Nephron progenitor cell (in vitro differentiated cells): ENCODE results near the gene MCU.
"Not testable (repeated sequence)": the region's sequence is repeated elsewhere in the genome, so short reads cannot be mapped to it uniquely, and the experiment has no call there.

ENCODE experiments used
- DNase-seq: peaks from one replicate; pipeline ENCODE4 v3.0.0; 2021
- H3K27ac Mint-ChIP-seq: 2 replicates; pipeline ENCODE4 v1.8.0; 2021; ENCODE audit warnings: mild to moderate bottlenecking, moderate library complexity, mixed read lengths
- H3K27me3 Mint-ChIP-seq: 2 replicates; pipeline ENCODE4 v1.8.0; 2021; ENCODE audit warnings: mild to moderate bottlenecking, low read depth, mixed read lengths; ENCODE audit not compliant: poor library complexity
- H3K36me3 Mint-ChIP-seq: 2 replicates; pipeline ENCODE4 v1.8.0; 2021; ENCODE audit warnings: low read depth, mixed read lengths
- H3K4me1 Mint-ChIP-seq: 2 replicates; pipeline ENCODE4 v1.8.0; 2021; ENCODE audit warnings: mixed read lengths
- H3K4me3 Mint-ChIP-seq: 2 replicates; pipeline ENCODE4 v1.8.0; 2021; ENCODE audit warnings: mild to moderate bottlenecking, moderate library complexity, mixed read lengths
- H3K9me3 Mint-ChIP-seq: 2 replicates; pipeline ENCODE4 v1.8.0; 2021; ENCODE audit warnings: mild to moderate bottlenecking, moderate library complexity, mixed read lengths
- TF ChIP-seq, protein P1 (sequence below): fragments of 200-600 bp; sonication (generic); IDR thresholded peaks from 2 replicates; pipeline ENCODE4 v1.5.0; 2021; ENCODE audit warnings: antibody characterized with exemption

MCU gene

DNA sequence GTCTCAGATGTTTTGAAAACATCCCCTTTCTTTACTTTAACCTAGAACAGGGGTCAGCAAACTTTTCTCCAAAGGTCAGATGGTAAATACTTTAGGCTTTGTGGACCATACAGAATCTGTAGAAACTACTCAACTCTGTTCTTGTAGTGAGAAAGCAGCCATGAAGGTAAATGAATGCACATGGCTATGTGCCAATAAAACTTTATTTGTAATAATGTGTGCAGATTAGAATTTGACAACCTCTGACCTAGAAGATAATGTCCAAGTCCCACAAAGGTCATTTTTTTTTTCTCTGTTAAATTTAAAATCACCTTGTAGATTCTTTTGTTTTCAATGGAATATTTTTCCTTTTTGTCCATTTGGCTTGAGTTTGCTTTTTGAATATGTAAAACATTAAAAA lies 218.8 kb downstream of the MCU start:
- no peak overlapping the region for H3K4me3 Mint-ChIP-seq
- no peak overlapping the region for H3K27ac Mint-ChIP-seq
- TF ChIP-seq, protein P1, sequence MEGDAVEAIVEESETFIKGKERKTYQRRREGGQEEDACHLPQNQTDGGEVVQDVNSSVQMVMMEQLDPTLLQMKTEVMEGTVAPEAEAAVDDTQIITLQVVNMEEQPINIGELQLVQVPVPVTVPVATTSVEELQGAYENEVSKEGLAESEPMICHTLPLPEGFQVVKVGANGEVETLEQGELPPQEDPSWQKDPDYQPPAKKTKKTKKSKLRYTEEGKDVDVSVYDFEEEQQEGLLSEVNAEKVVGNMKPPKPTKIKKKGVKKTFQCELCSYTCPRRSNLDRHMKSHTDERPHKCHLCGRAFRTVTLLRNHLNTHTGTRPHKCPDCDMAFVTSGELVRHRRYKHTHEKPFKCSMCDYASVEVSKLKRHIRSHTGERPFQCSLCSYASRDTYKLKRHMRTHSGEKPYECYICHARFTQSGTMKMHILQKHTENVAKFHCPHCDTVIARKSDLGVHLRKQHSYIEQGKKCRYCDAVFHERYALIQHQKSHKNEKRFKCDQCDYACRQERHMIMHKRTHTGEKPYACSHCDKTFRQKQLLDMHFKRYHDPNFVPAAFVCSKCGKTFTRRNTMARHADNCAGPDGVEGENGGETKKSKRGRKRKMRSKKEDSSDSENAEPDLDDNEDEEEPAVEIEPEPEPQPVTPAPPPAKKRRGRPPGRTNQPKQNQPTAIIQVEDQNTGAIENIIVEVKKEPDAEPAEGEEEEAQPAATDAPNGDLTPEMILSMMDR = no peak

DNA sequence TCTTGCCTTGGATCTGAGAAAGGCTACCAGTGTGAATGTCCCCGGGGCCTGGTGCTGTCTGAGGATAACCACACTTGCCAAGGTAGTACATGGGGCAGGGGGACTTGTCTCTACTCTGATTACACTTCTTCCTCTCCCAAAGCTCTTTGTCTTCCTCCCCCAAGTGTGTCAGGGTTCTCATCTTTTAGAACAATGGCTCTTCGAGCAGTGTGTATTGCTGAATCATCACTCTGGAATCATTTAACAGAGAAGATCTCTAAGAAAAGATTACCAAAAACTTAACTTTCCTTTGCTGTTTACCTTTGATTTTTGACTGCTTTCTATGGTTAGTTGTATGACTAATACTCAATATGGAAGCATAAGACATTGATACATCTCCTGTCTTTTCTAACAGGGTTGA lies 219.8 kb downstream of the MCU start:
- no peak for DNase-seq
- TF ChIP-seq, protein P1 = no peak
- Mint-ChIP-seq H3K27ac (no peak overlapping the region), H3K27me3 (peaks cover 6% of the 10 kb centered on the region), H3K4me3 (no peak overlapping the region), H3K36me3 (no peaks in the 10 kb centered on the region), H3K4me1 (peaks cover 15% of the 10 kb centered on the region), H3K9me3 (no peaks in the 10 kb centered on the region)

More for the DNA sequence above, 218.8 kb downstream of the MCU start:
- Mint-ChIP-seq H3K36me3 (no peaks in the 10 kb centered on the region), H3K27me3 (peaks cover 6% of the 10 kb centered on the region), H3K4me1 (peaks cover 15% of the 10 kb centered on the region), H3K9me3 (no peaks in the 10 kb centered on the region)
- DNase-seq = no peak

DNA sequence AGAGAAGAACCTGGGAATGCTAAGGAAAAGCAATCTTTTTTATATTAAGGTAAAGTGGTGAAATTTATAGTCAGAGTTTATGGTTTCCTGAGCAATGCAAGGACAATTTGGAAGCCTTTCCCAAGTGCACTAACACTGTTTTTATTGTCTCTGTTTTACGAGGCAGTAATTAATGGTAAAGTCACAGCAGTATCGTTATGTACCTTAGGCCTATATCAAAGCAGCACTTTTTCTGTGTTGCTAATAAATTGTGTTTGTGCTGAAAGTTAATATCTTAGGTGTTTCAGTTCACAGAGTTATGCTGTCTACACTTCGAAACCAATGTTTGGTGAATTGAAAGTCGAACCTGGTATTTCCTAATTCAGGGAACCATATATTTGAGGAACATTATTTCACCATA lies 220.8 kb downstream of the MCU start:
- Mint-ChIP-seq H3K36me3 (no peaks in the 10 kb centered on the region), H3K9me3 (peaks cover 1% of the 10 kb centered on the region), H3K4me3 (no peak overlapping the region), H3K27me3 (peaks cover 6% of the 10 kb centered on the region), H3K27ac (no peak overlapping the region), H3K4me1 (peaks cover 15% of the 10 kb centered on the region)
- DNase-seq = no peak
- TF ChIP-seq, protein P1 = no peak

DNA sequence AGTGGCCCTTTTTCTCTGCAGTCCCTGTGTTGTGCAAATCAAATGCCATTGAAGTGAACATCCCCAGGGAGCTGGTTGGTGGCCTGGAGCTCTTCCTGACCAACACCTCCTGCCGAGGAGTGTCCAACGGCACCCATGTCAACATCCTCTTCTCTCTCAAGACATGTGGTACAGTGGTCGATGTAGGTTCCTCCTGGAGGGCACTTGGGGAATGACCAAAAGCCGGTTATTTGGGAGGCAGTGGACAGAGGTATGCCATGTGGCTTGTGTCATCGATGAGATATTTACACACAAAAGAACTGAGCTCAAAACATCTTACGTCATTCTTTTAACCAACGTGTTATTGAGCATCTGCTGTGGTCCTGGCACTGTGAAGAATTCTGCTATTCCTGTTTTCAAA lies 221.3 kb downstream of the MCU start:
- Mint-ChIP-seq H3K4me3 (no peak overlapping the region), H3K27me3 (peaks cover 6% of the 10 kb centered on the region), H3K36me3 (no peaks in the 10 kb centered on the region), H3K9me3 (peaks cover 7% of the 10 kb centered on the region), H3K4me1 (peaks cover 15% of the 10 kb centered on the region), H3K27ac (peak overlapping the region; percentile 95)
- no peak for DNase-seq
- TF ChIP-seq, protein P1 = no peak

DNA sequence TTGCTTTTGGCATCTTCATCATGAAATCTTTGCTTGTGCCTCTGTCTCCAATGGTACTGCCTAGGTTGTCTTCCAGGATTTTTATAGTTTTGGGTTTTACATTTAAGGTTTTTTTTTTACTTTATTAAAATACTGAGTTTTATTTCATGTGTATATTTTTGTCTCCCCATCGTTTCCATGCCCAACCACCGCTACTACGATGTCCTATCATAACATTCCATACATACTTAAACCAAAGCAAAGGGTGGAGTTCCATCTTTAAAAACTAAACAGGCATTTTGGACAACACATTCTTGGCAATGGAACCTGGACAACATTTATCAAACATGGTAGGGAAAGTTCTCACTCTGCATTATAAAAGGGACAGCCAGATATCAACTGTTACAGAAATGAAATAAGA lies 225.3 kb downstream of the MCU start:
- H3K36me3 Mint-ChIP-seq = peaks cover 25% of the 10 kb centered on the region
- peaks cover 44% of the 10 kb centered on the region for H3K9me3 Mint-ChIP-seq
- not testable (repeated sequence) for H3K27ac Mint-ChIP-seq, H3K4me3 Mint-ChIP-seq, DNase-seq, H3K27me3 Mint-ChIP-seq
- peaks cover 11% of the 10 kb centered on the region for H3K4me1 Mint-ChIP-seq

DNA sequence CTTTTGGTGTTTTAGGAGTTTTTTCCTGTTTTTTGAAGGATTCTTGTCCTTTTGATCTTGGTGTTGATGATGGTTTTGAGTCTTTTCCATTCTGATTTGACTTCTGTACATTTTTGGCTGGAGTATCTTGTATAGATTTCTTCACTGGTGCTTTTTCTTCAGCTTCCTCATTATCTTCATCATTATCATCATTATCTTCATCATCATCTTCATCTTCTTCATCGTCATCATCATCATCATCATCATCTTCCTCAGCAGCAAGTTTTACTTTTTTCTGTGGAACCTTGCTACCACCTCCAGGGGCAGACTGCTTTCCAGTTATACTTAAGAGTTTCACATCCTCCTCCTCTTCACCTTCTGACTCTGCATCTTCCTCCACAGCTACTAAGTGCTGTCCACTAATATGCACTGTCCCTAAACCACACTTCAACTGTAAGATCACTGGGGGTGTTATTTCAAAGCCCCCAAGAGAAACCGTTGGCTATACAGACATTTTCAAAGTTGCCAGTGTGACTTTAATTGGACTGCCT lies 225.9 kb downstream of the MCU start:
- H3K4me3 Mint-ChIP-seq, H3K27ac Mint-ChIP-seq, H3K27me3 Mint-ChIP-seq, DNase-seq, H3K4me1 Mint-ChIP-seq: not testable (repeated sequence)
- Mint-ChIP-seq H3K36me3 (peaks cover 25% of the 10 kb centered on the region), H3K9me3 (peaks cover 49% of the 10 kb centered on the region)

DNA sequence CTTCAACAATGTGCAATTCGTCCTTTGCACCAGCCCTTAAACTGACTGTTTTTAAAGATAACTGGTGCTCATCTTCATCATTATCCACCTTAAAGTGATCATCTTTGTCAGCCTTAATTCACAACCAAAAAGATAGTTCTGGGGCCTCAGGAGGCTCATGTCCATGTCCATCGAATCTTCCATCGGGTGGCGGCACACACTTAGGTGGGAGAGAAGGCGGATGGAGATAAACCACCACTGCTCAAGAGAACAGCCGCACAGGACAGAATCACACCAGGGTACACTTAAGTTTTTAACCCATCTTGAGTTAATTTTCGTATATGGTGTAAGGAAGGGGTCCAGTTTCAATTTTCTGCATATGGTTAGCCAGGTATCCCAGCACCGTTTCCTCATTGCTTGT lies 226.4 kb downstream of the MCU start:
- Mint-ChIP-seq H3K27me3 (peaks cover 6% of the 10 kb centered on the region), H3K27ac (no peak overlapping the region), H3K4me1 (peaks cover under 1% of the 10 kb centered on the region), H3K36me3 (peaks cover 25% of the 10 kb centered on the region), H3K4me3 (no peak overlapping the region), H3K9me3 (peaks cover 49% of the 10 kb centered on the region)
- no peak for DNase-seq
- TF ChIP-seq, protein P1 = no peak

DNA sequence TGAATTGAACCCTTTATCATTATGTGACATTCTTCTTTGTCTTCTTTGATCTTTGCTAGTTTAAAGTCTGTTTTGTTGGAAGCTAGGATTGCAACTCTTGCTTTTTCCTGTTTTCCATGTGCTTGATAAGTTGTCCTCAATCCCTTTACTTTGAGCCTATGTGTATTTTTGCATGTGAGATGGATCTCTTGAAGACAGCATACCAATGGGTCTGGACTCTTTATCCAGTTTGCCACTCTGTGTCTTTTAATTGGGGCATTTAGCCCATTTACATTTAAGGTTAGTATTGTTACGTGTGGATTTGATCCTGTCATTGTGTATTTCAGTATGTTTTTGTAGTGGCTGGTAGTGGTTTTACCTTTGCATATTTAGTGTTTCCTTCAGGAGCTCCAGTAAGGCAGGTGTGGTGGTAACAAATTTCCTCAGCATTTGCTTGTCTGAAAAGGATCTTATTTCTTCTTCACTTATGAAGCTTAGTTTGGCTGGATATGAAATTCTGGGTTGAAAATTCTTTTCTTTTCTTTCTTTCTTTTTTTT lies 229.3 kb downstream of the MCU start:
- not testable (repeated sequence) for DNase-seq, H3K4me1 Mint-ChIP-seq, H3K4me3 Mint-ChIP-seq, H3K27me3 Mint-ChIP-seq, H3K27ac Mint-ChIP-seq
- peaks cover 49% of the 10 kb centered on the region for H3K9me3 Mint-ChIP-seq
- peaks cover 25% of the 10 kb centered on the region for H3K36me3 Mint-ChIP-seq
